ENCODE results near the gene IFT122.
A peak's percentile ranks its signal among the peaks of the same experiment; 100 is the strongest.

The IFT122 gene

DNA sequence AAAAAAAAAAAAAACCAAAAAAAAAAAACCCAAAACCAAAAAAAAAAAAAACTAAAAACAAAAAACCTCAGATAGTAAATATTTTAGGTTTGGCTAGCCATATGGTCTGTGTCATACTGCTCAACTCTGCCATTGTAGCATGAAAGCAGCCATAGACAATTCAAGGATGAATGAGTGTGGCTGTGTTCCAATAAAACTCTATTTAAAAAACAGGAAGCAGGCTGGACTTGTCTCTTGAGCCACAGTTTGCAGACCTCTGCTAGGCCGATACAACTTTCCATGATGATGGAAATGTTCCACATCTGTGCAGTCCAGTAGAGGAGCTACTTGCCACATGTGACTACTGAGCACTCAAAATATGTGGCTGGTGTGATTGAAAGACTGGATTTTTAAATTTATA, 22.7 kb upstream of the IFT122 start:
- no peak for DNase-seq

- DNase-seq = no peak
Observed at GRCh38 chr3:129418041-129418973, 21.7 kb upstream of the IFT122 start.

DNA sequence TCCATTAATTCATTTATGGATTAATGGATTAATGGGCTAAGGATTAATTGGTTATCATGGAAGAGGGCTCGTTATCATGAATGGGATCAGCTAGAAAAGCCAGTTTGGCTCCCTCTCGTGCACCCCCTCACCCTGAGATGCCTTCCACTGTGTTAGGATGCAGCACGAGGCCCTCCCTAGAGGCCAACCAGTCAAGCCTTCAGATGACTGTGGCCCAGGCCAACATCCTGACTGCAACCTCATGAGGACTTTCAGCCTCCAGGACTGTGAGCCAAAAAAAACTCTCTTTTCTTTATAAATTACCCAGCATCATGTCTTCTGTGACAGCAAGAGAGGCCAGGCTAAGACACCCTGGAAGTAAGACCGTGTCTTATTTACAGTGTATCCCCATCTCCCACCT, 20.5 kb upstream of the IFT122 start:
- no peak for DNase-seq

DNA sequence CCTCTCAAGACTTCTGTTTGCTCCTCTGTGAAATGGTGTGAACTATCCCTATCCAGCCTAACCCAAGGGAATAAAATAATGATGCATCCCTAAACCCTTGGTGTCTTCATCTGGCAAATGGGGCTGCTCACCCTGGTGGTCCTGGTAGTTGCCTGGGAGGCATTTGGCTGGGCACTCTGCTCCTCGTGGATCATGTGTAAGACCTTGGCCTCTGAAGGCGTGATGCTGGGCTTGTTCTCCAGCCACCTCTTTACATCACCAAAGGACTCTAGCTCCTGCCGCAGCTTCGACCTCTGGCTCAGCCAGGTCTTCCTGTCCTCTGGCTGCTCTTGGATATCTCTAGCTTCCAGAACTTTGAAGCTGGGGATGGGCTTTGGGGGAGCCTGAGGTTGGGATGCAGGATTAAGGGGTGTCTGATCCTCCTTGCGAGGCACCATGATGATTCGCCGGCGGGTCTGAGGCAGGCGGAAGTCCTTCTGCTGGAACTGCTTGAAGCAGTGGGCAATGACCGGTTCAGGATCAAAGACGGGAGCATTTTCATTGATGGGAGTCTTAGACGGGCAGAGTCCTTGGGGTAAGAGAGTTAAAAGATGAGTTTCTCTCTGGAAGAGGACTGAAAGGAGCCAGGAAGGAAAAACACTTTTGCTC, 18.7 kb upstream of the IFT122 start:
- DNase-seq = no peak

- no peak for DNase-seq
Observed at GRCh38 chr3:129421988-129422745, 17.9 kb upstream of the IFT122 start.

GRCh38 chr3:129422897-129423296, 17.1 kb upstream of the IFT122 start:
- no peak for DNase-seq

- DNase-seq = no peak
Observed at GRCh38 chr3:129424185-129424841, 15.7 kb upstream of the IFT122 start.

- no peak for DNase-seq
Observed at GRCh38 chr3:129425213-129425612, 14.8 kb upstream of the IFT122 start.

- DNase-seq = no peak
Observed at GRCh38 chr3:129425619-129426018, 14.4 kb upstream of the IFT122 start.

- DNase-seq = no peak
Observed at GRCh38 chr3:129428007-129428375, 12.0 kb upstream of the IFT122 start.

- peak; percentile 93 for DNase-seq
Observed at GRCh38 chr3:129428376-129429079, 11.5 kb upstream of the IFT122 start, which contains the start of gene EFCAB12. EFCAB12 (minus strand) TSS chr3:129428636; CDS start chr3:129428488, 148 bp downstream.

- no peak for DNase-seq
Observed at GRCh38 chr3:129429080-129429451, 11.0 kb upstream of the IFT122 start.

- no peak for DNase-seq
Observed at GRCh38 chr3:129429602-129430001, 10.4 kb upstream of the IFT122 start.

DNA sequence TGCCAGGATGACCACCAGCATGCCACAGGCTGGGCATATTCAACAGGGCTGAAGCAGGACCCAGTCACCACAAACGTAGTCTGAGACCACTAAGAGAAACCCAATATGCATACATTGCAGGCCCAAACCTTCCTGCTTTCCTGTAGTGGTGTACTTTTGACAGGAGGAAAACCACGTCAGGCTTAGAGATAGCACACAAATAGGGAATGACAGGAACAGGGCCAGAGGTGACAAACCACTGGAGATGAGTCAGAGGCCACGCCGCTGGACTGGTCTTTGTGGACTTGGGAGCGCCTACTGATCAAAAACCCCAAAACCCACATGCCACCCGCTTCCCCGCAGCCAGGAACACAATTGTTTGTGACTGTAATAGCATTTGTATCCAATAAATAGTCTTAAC, 8.0 kb upstream of the IFT122 start:
- no peak for DNase-seq

- no peak for DNase-seq
Observed at GRCh38 chr3:129432671-129433070, 7.4 kb upstream of the IFT122 start.

GRCh38 chr3:129433565-129433964, 6.5 kb upstream of the IFT122 start:
- DNase-seq = no peak

DNA sequence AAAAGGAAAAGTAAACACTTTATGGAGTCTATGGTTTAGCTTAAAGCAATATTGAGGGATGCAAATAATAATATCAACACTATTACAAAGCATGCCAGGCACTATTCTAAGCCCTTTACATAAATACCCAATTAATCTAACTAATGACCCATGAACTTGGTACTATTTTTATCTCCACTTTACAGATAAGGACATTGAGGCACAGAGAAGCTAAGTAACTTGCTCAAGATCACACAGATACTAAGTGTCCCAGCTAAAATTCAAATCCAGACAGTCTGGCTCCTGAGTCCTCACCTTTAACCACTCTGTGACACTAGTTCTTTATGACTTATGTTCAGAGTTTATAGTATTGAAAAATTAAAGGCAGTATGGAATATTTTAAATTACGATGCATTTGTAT, 5.9 kb upstream of the IFT122 start:
- no peak for DNase-seq

GRCh38 chr3:129435367-129435766, 4.7 kb upstream of the IFT122 start:
- DNase-seq = no peak

DNA sequence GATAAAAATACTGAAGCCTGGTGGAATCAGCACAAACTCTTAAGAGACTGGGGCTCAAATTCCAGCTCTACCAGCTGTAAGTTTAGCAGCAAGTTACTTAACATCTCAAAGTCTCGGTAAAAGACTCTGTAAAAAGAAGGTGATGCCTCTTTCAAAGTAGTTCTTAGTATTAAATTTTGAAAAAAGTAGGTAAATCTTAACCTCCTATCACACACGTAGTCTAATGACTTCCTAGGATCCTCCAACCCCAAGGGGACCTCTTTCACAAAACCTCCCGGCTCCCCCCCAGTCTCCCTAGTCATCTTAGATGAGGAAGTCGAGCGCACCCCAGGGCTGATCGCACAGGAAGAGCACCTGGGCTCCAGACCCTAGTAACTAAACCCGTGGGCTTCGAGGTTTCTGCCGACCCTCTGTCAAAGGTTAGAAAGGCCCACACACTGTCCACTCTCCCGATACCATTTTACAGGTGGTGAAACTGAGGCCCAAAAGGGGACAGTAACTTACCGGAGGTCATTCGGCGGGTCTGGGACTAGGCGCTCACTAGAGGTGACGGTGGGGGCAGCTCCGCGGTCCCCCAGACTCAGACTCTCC, 703 bp upstream of the IFT122 start:
- peak; percentile 15 for DNase-seq

- DNase-seq = no peak
Observed at GRCh38 chr3:129440618-129441190, 680 bp downstream of the IFT122 start.

GRCh38 chr3:129441215-129441614, 1.2 kb downstream of the IFT122 start:
- no peak for DNase-seq

GRCh38 chr3:129441782-129442181, 1.8 kb downstream of the IFT122 start:
- no peak for DNase-seq
